Uterus (tissue), 4 donors: ENCODE measurements around the gene MSI2. TPM values are rescaled to one million over a fixed set of nuclear protein-coding genes. Genes with fewer than 3 reads are reported as not detected.

Source experiments
- DNase-seq, 2 donors: peaks; one replicate each; pipeline ENCODE4 v3.0.0-alpha.2; 2019 to 2020
- H3K27ac ChIP-seq, 2 donors: fragments of 200-600 bp; sonication (generic); 1 replicate in 1 of 2; 2 replicates in 1 of 2; pipeline ENCODE4 v1.5.1; 2016 to 2018
- H3K27me3 ChIP-seq, 2 donors: fragments of 200-600 bp; sonication (generic); one replicate each; pipeline ENCODE4 v1.5.1; 2018 to 2019; ENCODE audit warnings: control low read depth in 1 of 2
- H3K36me3 ChIP-seq, 2 donors: fragments of 200-600 bp; sonication (generic); one replicate each; pipeline ENCODE4 v1.5.1; 2019; ENCODE audit warnings: control low read depth in 1 of 2
- H3K4me1 ChIP-seq, 2 donors: fragments of 200-600 bp; sonication (generic); one replicate each; pipeline ENCODE4 v1.5.1; 2018 to 2019; ENCODE audit warnings: control low read depth in 1 of 2
- H3K4me3 ChIP-seq, 2 donors: fragments of 200-600 bp; sonication (generic); 1 replicate in 1 of 2; 2 replicates in 1 of 2; pipeline ENCODE4 v1.5.1; 2018 to 2019; ENCODE audit warnings: mild to moderate bottlenecking in 1 of 2
- H3K9me3 ChIP-seq, 2 donors: fragments of 200-600 bp; sonication (generic); one replicate each; pipeline ENCODE4 v1.5.1; 2019; ENCODE audit warnings: control low read depth in 1 of 2
- CTCF ChIP-seq, 4 experiments: fragments of 200-600 bp in 2 of 4; fragments of 450-650 bp in 2 of 4; sonication (generic) in 2 of 4; IDR thresholded peaks; one replicate each; pipeline ENCODE4 v1.5.1; 2016 to 2019; ENCODE audit warnings: antibody characterized with exemption in 4 of 4, mild to moderate bottlenecking in 2 of 4, moderate library complexity in 1 of 4
- POLR2A ChIP-seq, 2 donors: fragments of 450-650 bp; IDR thresholded peaks; one replicate each; pipeline ENCODE4 v1.6.1; 2016; ENCODE audit warnings: antibody characterized with exemption in 2 of 2, mild to moderate bottlenecking in 1 of 2, moderate library complexity in 1 of 2
- intact Hi-C: fragments of 100-400 bp; cut with DNase I; formaldehyde crosslinking; loops from one replicate; pipeline ENCODE4 v1.15.1; 2023; ENCODE audit warnings: low total_unique reads
- total RNA-seq, 4 donors: library from RNA; depleted of rRNA in 3 of 4; stranded (reverse); fragments of >200 nt in 3 of 4; gene quantifications; one replicate each; pipeline versions ENCODE4 v1.1.0 to v1.2.4, GENCODE V29; 2014 to 2023
- donor health status: DM: yes; HTN: yes; CAD: no.

The MSI2 gene
- total RNA-seq, 4 donors from 2014 or later = 13.2 to 60.8 (median 44.5) TPM

GRCh38 chr17:57641761-57642160 lies 385.4 kb downstream of the MSI2 start:
- H3K4me1 ChIP-seq = no peaks in the 10 kb centered on the region
- no peaks in the 10 kb centered on the region for H3K9me3 ChIP-seq
- no peak for TF ChIP-seq POLR2A (IDR thresholded peaks at IDR 0.05)
- TF ChIP-seq CTCF (IDR thresholded peaks at IDR 0.05) = no peak
- H3K4me3 ChIP-seq = no peak overlapping the region
- no peak overlapping the region for H3K27ac ChIP-seq
- H3K36me3 ChIP-seq = no peaks in the 10 kb centered on the region
- no peaks in the 10 kb centered on the region for H3K27me3 ChIP-seq
- DNase-seq = no peak
- intact Hi-C loops = no loop called here

GRCh38 chr17:57643062-57643461 lies 386.7 kb downstream of the MSI2 start:
- TF ChIP-seq CTCF (IDR thresholded peaks at IDR 0.05) (no peak), POLR2A (IDR thresholded peaks at IDR 0.05) (no peak)
- H3K27me3 ChIP-seq = no peaks in the 10 kb centered on the region
- no peak for DNase-seq
- H3K9me3 ChIP-seq = no peaks in the 10 kb centered on the region
- H3K4me1 ChIP-seq = no peaks in the 10 kb centered on the region
- H3K27ac ChIP-seq = no peak overlapping the region
- intact Hi-C loops = no loop called here
- no peaks in the 10 kb centered on the region for H3K36me3 ChIP-seq
- H3K4me3 ChIP-seq = no peak overlapping the region

- Histone ChIP-seq H3K4me3 (no peak overlapping the region), H3K27me3 (no peaks in the 10 kb centered on the region), H3K36me3 (no peaks in the 10 kb centered on the region), H3K4me1 (no peaks in the 10 kb centered on the region), H3K27ac (no peak overlapping the region), H3K9me3 (no peaks in the 10 kb centered on the region)
- TF ChIP-seq CTCF (IDR thresholded peaks at IDR 0.05) (no peak), POLR2A (IDR thresholded peaks at IDR 0.05) (no peak)
- intact Hi-C loops = no loop called here
- no peak for DNase-seq
Observed at GRCh38 chr17:57644326-57644725, 388.0 kb downstream of the MSI2 start.

- Histone ChIP-seq H3K4me1 (no peaks in the 10 kb centered on the region), H3K9me3 (no peaks in the 10 kb centered on the region), H3K4me3 (no peak overlapping the region), H3K27ac (no peak overlapping the region), H3K27me3 (no peaks in the 10 kb centered on the region), H3K36me3 (no peaks in the 10 kb centered on the region)
- intact Hi-C loops = no loop called here
- TF ChIP-seq POLR2A (IDR thresholded peaks at IDR 0.05) (no peak), CTCF (IDR thresholded peaks at IDR 0.05) (no peak)
- no peak for DNase-seq
Observed at GRCh38 chr17:57645950-57646665, 389.8 kb downstream of the MSI2 start.

GRCh38 chr17:57648720-57649119 lies 392.4 kb downstream of the MSI2 start:
- intact Hi-C loops = no loop called here
- Histone ChIP-seq H3K4me1 (no peaks in the 10 kb centered on the region), H3K27ac (no peak overlapping the region), H3K36me3 (no peaks in the 10 kb centered on the region), H3K9me3 (no peaks in the 10 kb centered on the region), H3K27me3 (no peaks in the 10 kb centered on the region), H3K4me3 (no peak overlapping the region)
- no peak for TF ChIP-seq POLR2A (IDR thresholded peaks at IDR 0.05)
- TF ChIP-seq CTCF (IDR thresholded peaks at IDR 0.05) = no peak
- no peak for DNase-seq
